OCI-M1 (cell line): Measurements from ENCODE around the gene CYP26A1.

Experiments used
- DNase-seq: peaks from one replicate; lab custom pipeline; 2025; lab: John Stamatoyannopoulos, UW

Gene CYP26A1

DNA sequence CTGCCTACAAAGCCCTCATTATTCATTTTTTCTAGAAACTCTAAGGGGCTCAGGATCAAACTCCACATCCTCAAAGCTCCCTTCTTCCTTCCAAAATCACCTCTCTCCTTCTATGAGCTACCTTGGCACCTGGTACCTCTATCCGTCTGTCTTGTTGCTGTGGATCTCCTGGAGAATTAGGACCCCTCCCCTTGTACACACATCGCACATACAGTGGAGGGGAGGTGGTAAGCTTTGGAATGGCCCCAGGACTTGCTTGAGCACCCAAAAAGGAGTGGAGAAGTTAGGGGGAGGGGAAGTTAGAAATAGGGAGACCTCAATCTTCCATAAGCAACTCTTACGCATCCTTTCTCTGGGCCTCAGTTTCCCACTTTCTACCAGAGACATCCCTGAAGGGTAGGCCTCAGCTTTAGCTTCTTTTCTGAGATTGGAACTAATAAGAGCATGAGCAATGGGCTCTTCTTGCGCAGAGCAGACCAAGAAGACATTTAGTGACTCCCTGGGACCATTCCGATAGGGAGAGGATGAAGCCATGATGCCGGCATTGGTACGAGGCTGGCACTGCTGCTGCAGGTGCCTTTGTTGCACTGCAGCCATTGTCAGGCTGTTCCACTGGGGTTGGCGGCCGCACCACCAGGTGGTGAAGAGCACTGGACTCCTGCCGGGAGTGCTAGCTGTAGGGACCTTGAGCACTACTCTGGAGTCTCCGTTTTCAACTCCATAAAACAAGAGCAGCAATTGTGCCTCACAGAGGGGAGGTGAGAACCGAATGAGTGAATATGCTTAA is 8.6 kb upstream of the CYP26A1 start:
- DNase-seq, result no peak

DNA sequence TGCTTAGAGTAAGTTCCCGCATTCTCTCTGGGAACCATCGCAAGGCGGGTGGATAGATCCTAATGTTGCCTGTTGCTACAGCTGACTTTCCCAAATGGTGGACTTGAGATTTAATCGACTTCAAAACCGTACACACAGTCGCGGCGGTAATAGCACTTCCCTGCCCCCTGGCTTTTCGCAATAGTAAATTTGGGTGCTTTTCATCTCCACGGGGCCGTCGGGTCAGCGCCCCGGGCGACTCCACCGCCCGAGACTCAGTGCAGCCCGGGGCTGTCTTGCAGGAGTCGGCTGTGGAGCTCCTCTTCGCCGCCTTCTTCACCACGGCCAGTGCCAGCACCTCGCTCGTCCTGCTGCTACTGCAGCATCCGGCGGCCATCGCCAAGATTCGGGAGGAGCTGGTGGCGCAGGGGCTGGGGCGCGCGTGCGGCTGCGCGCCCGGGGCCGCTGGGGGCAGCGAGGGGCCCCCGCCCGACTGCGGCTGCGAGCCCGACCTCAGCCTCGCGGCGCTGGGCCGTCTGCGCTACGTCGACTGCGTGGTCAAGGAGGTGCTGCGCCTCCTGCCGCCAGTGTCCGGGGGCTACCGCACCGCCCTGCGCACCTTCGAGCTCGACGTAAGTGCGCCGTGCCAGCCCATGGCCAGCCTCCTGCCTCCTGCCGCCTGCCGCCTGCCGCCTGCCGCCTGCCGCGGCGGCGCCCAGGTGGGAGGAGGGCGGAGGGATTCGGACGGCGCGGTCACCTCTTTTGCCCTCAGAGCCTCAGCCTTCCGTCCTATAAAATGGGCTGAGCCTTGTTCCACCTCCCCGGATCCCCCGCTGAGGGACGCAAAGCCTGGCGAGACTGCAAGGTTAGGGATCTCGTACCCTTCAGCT is 7.8 kb upstream of the CYP26A1 start:
- no peak for DNase-seq

DNA sequence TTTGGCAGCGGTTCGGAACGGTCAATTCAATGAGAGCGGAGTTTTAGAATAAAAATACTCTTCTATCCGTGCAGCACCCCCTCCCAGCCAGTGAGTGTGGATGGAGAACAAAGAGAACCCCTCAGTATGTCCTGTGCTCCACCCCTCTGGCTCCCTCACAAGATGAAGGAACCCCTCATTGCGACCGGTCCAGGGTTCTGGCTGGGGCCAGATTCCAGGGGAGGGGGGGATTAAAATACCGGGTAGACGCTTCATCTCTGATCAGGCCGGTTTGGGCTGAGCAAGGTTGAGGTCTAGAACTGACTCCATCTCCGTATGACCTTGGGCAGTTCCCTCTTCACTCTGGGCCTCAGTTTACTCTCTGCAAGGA is 7.2 kb upstream of the CYP26A1 start:
- no peak for DNase-seq

DNA sequence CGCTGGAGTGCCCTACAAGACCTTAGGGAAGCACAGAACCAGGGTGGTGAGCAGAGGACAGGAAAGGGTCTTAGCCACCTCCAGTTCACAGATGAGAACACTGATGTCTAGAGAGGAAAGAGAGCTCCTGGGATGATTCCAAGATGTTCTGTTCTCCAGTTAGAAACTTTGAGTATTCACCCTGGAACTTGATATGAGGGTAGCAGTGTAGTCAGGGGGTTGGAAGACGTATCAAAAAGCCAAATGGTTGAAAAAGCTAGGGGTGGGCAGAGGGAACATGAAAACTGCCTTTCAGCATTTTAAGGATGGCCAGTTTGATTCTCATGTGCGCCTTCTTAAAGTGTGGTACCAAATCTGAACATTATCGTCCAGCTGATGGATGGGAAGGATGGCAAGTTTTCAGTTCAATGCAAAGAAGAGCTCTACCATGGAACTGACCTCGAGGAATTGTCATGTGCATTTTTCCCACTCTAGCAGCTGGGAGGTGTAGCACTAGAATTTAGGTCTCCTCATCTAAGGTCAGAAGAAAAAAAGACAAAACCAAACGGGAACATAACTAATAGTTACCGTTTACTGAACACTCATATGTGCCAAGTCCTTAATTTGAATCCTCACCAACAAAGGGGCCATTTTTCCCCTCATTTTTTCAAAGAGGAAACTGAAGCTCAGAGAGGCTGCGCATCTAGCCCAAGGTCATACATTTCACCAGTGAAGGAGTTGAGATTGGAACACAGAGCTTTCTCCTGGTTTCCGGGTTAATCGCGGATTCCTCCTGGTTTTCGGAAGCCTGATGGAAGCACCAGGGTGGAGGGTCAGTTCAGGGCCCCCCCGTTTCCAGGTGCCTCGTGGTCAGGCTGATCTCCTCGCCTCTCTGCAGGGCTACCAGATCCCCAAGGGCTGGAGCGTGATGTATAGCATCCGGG is 6.0 kb upstream of the CYP26A1 start:
- DNase-seq, result no peak

DNA sequence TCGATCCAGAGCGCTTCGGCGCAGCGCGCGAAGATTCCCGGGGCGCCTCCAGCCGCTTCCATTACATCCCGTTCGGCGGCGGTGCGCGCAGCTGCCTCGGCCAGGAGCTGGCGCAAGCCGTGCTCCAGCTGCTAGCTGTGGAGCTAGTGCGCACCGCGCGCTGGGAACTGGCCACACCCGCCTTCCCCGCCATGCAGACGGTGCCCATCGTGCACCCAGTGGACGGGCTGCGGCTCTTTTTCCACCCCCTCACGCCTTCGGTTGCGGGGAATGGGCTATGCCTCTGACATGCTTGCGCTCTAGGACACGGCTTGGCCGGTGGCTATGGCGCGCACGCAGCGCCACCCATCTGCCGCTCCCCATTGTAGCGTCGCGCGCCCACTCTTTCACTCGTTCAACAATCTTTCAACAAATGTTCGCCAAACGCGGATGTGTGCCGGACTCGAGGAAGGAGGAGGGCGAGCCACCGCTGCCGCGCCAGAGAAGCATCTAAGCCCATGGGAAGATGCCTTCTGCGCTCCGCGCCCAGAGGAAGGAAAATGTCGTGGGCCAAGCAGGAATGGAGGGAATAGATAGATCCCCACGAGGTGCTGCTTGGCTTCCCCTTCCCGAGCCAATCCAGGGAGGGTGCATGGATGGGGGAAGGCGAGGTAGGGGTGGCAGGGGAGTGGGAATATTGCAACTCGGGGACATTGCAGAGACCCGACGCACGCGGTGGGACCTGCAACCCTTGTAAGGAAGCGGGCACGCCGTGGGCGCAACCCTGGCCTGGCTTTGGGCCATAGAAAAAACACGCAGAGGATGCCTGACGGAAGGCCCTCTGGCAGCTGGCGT is 5.1 kb upstream of the CYP26A1 start:
- DNase-seq, result no peak

DNA sequence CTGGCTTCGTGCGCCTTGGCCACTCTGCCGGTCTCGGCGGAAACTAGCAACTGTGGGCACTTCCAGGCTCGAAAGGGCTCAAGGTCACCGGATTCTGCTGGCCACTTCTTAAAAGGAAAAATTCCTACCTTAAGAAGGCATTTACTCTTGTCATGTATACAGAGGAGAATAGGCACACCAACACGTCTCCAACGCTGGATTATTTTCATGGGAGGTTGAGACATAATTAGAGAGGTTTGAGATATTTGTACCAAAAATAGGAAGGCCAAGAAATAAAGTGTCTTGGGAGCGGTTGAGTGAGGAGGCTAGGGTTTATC is 4.5 kb upstream of the CYP26A1 start:
- no peak for DNase-seq

DNA sequence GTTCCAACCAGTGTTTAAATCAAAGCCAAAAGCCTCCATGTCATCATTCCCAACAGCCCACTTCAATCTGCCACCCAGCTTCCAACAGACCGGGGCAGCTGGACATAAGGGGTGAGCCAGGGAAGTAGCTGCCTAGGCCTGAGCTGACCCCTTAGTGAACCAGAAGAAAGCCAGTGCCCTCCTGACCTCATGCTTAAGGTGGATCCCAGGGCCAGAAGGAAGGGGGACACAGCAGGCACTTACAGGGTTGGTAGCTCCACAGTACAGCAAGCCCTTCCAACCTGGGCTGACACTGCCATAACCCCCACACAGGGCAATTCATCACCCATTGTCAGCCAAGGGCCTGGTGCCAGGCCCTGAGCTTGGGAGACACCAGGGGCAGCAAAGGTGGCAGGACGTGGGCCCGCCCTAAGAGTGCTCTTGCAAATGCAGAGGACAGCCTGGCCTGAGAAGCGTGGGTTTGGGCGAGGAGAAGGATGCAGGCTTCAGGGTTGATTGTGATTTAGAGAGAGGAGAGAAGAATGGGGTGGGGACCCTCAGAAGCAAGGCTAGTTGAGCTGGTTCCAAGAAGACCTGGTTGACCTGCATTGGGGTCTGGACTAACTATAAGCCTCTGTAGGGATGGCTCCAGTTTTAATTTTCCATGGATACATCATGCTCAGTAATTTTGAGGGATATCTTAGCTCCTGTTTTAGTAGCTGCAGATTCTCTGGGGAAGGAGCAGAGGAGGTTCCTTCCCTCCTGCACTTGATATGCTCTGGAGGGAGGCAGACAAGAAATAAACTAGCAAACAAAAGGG is 3.1 kb upstream of the CYP26A1 start:
- DNase-seq, result no peak

DNA sequence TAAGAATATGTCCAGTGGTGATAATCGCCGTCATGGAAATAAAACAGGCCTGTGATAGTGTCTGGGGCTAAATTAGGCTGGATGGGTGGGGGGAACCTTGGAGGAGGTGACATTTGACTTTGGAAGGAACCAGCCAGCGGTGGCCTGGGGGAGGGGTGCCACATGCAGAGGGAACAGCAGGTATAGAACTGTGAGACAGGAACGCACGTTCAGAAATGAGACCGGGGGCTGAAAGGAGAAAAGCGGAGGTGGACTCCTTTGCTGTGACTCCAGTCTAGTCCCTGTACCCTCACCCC is 2.6 kb upstream of the CYP26A1 start:
- DNase-seq, result peak; percentile 47

DNA sequence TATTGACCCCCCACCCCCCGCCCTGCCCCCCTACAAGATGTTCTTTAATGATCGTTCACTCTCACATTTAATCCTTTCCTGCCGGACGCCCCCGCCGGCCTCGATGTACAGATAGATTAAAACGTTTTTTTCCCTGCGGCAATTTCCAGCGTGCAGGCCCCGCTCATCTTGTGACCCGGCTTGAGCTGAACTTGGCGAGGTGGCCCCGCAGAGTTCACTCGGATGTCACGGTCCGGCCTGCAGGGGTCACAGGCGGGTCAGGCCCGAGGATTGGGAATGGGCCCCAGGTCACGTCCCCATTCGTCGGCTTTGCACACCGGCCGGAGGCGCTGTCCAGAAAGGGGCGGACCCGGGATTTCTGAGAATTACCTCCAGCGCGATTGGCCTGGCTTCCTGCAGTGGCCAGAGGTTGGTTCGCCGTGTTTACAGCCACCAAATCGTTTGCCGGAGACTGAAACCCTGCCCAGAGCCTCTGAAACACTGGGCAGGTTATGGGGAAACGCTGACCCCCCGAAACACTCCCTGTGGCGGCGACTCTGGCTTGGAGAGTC is 1.9 kb upstream of the CYP26A1 start:
- peak; percentile 94 for DNase-seq

DNA sequence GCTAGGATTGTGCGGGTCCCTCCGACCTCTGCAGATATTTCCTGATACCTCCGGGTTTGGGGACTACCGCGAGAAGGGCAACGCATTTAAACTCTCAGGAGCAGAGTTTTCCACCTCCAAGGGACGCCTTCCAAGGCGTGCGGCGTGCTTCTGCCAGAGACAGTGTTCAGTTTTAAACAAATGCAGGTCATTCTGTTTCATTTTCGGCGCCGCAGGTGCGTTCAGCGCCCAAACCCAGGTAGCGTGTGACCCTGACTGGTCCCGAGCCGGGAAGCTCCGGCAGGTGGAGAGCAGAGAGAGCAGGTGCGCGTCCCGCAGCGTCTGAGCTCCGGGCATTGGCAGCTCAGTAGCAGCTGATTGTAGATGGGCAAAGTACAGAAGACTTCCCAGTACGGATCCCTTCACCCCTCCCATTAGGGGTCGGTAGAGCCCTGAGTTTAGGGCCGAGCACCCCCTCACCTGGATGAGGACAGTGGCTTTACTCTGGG is 1.4 kb upstream of the CYP26A1 start:
- DNase-seq, result no peak

DNA sequence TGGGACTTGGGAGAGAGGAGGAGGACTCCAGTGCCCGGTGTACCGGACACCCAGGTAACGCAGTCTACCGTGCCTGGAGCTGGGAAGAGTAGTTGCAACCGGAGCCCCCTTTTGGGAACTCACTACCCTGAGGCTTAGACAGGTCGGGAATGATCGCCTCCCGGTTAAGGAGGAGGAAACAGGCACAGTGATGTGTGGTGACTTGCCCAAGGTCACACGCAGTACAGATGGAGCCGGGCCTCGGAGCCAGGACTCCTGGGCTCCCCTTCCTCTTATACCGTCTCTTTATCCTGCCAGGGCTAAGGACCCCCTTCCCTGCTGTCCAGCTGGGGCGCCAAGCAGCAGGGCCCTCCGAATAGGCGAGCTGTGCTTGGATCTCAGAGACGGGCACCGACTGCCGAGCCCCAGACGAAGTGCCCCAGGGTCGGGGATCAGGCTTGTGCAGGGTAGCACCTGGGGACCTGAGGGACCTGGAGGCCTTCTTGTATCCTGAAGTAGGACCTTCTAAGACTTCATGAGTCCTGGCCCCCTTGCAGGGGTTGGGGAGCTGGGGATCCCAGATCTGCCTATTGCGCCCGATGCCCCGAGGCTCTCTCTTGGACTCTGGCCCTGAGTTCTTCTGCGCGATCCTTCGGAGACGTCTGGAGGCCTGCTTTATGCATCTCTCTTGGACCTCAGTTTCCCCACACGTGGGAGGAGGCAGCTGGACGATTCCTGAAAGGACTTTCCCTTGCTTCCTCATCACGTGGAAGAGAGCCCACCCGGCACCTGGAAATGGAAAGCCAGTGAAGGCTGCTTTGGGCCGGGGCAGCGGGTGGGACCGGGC is 767 bp upstream of the CYP26A1 start:
- no peak for DNase-seq

DNA sequence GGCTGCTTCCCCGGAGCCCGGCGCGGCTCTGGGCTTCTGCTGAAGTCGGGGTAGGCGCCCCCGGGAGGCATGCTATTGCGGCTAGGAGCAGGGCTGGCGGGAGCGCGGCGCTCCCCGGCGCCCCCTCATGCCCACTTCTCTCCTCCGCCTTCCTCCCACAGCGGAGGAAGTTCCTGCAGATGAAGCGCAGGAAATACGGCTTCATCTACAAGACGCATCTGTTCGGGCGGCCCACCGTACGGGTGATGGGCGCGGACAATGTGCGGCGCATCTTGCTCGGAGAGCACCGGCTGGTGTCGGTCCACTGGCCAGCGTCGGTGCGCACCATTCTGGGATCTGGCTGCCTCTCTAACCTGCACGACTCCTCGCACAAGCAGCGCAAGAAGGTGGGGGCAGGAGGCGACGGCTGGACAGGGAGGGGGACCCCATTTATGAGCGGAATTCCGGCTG is 479 bp downstream of the CYP26A1 start:
- DNase-seq, result no peak

DNA sequence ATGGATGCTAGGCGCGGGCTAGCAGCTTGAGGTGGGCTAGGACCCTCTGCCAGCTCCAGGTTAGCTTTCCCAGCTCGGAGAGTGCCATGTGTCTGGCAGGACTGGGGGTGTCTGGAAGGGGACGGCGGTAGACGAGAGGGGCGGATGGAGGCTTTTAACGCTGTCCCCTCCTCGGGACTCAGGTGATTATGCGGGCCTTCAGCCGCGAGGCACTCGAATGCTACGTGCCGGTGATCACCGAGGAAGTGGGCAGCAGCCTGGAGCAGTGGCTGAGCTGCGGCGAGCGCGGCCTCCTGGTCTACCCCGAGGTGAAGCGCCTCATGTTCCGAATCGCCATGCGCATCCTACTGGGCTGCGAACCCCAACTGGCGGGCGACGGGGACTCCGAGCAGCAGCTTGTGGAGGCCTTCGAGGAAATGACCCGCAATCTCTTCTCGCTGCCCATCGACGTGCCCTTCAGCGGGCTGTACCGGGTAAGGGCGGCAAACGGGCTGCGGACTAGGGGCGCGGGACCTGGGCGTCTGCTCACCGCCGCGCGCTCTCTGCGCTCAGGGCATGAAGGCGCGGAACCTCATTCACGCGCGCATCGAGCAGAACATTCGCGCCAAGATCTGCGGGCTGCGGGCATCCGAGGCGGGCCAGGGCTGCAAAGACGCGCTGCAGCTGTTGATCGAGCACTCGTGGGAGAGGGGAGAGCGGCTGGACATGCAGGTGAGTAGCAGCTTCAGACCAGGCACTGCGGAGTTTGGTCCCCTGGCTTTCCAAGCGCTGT is 1.1 kb downstream of the CYP26A1 start:
- no peak for DNase-seq

DNA sequence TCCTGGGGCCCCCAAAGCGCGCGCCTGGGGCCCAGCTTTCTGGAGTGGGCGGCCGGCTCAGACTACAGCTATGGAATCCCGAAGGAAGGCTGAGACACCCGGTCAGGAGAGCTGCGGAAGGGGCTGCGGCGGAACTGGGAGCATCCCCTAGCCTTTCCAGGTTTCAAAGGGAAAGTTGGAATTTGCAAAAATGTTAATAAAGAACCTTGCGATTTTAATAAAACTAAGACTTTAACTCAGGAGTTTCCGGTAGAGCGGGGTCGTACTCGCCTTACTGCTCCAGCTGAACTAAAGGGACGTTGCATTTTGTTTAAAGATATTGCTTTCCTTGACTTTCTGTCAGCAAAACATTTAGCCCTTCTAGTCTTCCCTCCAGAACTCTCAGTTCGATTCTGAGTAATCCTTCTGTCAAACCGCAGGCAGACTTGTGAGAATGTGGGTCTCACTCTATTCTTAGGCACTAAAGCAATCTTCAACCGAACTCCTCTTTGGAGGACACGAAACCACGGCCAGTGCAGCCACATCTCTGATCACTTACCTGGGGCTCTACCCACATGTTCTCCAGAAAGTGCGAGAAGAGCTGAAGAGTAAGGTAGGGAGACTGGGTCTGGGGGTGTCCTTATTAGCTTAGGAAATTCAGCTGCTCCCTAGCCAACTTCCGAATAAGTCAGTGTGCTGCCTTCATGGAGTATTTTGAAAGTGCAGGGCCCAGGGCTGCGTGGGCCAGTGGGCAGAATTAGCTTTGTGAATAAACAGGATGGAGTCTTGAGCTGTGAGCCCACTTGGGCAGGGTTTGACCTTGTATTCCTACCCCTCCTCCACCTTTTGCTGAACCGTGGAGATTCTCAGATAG is 1.9 kb downstream of the CYP26A1 start:
- no peak for DNase-seq

DNA sequence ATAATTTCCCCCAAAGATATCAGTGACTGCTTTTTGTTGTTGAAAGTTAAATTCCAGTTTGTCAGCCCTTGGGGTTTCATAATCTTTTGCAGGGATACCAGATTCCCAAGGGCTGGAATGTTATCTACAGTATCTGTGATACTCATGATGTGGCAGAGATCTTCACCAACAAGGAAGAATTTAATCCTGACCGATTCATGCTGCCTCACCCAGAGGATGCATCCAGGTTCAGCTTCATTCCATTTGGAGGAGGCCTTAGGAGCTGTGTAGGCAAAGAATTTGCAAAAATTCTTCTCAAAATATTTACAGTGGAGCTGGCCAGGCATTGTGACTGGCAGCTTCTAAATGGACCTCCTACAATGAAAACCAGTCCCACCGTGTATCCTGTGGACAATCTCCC is 3.2 kb downstream of the CYP26A1 start:
- DNase-seq, result no peak

DNA sequence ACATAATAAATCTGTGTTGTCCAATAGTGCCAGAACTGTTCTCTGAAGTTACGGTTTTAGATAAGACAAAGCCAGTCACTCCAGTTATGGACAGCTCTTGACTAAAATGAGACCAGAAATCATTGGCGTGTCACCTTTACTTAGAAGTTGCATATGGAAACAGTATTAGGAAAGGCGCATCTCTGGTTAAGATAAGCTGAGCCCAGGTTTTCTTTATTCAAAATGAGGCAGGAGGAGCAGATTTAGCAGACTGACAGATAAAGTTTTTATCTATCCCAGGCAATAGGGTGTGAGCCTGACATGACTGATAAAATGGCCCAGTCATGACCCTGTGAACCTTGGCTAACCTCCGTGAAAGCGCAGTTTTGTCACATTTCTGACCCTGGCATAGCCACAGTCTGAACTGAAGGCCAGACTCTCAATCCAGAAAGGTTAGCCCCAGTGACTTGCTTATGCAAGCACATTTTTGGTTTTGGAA is 4.2 kb downstream of the CYP26A1 start:
- peak; percentile 65 for DNase-seq

DNA sequence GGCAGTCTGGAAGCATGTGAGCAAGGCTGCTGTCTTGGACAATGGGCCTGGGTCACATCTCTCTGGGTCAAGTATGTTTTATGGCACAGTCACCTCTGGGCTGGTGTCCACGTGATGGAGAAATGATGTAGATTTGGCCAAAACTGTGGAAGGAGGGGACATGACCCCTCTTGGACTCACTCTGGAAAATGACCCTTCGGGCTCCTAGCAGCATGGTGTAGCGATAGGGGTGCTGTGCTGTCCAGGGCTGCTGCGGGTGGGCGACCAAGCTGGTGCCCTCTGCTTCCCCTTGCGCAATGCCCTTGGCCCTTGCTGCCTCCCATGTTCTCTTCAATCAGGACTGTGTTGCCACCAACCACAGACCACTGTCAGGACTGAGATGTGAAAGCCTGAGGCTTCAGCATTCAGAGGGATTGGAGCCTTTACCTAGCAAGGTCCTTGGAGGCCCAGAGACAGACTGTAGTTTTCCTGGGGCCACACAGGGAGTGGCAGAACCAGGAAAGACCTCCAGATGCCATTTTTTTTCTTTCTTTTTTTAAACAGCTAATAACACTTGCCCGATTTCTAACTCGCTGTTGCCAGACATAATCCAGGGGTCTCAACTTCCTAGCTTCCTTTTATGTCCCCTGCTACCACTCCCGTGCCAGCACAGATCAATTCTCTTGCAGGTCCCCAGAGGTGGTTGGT is 6.1 kb downstream of the CYP26A1 start:
- DNase-seq, result no peak
